A549 (cell line): Measurements from ENCODE around the gene DVL1.

ENCODE experiments used
- TF ChIP-seq, protein P1 (sequence below): fragments of 200-600 bp; sonication (generic); IDR thresholded peaks from 2 replicates; pipeline ENCODE4 v1.6.1; 2016; ENCODE audit warnings: antibody characterized with exemption, mild to moderate bottlenecking, moderate library complexity
- TF ChIP-seq, protein P2 (sequence below): fragments of 450-650 bp; IDR thresholded peaks from 2 replicates; pipeline ENCODE4 v1.6.1; 2014; ENCODE audit warnings: antibody characterized with exemption
- TF ChIP-seq, protein P3 (sequence below): fragments of >200 bp; sonication (Bioruptor Twin); formaldehyde crosslinking; IDR thresholded peaks from 3 replicates; pipeline ENCODE4 v1.5.1; 2016

DNA sequence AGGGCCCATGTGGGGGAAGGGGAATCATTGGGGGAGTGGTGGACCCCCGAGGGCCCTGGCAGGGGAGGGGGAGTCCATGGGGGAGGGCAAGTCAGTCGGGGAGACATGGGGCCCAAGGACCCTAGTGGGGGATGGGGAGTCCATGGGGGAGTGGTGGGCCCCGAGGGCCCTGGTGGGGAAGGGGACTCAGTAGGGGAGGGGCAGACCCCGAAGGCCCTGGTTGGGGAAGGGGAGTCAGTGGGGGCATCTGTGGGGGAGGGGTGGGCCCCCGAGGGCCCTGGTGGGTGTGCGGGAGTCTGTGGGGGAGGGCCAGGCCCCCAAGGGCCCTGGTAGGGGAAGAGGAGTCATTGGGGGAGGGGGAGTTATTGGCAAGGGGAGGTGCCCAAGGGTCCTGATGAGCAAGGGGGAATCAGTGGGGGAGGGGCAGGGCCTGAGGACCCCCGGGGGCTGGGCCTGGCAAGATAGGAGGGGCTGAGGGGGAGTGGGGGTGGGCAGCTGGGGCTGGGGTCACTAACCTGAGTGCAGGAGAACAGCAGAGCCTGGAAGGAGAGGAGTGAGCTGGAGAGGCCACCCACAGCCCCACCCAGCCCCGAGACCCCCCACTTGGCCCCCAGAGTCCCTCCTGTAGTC is 7.1 kb upstream of the DVL1 start:
- TF ChIP-seq, protein P1, sequence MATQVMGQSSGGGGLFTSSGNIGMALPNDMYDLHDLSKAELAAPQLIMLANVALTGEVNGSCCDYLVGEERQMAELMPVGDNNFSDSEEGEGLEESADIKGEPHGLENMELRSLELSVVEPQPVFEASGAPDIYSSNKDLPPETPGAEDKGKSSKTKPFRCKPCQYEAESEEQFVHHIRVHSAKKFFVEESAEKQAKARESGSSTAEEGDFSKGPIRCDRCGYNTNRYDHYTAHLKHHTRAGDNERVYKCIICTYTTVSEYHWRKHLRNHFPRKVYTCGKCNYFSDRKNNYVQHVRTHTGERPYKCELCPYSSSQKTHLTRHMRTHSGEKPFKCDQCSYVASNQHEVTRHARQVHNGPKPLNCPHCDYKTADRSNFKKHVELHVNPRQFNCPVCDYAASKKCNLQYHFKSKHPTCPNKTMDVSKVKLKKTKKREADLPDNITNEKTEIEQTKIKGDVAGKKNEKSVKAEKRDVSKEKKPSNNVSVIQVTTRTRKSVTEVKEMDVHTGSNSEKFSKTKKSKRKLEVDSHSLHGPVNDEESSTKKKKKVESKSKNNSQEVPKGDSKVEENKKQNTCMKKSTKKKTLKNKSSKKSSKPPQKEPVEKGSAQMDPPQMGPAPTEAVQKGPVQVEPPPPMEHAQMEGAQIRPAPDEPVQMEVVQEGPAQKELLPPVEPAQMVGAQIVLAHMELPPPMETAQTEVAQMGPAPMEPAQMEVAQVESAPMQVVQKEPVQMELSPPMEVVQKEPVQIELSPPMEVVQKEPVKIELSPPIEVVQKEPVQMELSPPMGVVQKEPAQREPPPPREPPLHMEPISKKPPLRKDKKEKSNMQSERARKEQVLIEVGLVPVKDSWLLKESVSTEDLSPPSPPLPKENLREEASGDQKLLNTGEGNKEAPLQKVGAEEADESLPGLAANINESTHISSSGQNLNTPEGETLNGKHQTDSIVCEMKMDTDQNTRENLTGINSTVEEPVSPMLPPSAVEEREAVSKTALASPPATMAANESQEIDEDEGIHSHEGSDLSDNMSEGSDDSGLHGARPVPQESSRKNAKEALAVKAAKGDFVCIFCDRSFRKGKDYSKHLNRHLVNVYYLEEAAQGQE, result no peak
- TF ChIP-seq, protein P2, sequence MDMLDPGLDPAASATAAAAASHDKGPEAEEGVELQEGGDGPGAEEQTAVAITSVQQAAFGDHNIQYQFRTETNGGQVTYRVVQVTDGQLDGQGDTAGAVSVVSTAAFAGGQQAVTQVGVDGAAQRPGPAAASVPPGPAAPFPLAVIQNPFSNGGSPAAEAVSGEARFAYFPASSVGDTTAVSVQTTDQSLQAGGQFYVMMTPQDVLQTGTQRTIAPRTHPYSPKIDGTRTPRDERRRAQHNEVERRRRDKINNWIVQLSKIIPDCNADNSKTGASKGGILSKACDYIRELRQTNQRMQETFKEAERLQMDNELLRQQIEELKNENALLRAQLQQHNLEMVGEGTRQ, result no peak
- TF ChIP-seq, protein P3, sequence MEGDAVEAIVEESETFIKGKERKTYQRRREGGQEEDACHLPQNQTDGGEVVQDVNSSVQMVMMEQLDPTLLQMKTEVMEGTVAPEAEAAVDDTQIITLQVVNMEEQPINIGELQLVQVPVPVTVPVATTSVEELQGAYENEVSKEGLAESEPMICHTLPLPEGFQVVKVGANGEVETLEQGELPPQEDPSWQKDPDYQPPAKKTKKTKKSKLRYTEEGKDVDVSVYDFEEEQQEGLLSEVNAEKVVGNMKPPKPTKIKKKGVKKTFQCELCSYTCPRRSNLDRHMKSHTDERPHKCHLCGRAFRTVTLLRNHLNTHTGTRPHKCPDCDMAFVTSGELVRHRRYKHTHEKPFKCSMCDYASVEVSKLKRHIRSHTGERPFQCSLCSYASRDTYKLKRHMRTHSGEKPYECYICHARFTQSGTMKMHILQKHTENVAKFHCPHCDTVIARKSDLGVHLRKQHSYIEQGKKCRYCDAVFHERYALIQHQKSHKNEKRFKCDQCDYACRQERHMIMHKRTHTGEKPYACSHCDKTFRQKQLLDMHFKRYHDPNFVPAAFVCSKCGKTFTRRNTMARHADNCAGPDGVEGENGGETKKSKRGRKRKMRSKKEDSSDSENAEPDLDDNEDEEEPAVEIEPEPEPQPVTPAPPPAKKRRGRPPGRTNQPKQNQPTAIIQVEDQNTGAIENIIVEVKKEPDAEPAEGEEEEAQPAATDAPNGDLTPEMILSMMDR, result no peak
